ENCODE results near the gene NFYA.

NFYA gene

GRCh38 chr6:41097467-41098090 lies 24.8 kb downstream of the NFYA start:
- no peak overlapping the region for H3K27ac ChIP-seq (ENCODE audit: low read depth, low read length)
- TF ChIP-seq EZH2phosphoT487 (IDR thresholded peaks at IDR 0.05; ENCODE audit: borderline replicate concordance, low read length) = no peak
- TF ChIP-seq, protein P1, sequence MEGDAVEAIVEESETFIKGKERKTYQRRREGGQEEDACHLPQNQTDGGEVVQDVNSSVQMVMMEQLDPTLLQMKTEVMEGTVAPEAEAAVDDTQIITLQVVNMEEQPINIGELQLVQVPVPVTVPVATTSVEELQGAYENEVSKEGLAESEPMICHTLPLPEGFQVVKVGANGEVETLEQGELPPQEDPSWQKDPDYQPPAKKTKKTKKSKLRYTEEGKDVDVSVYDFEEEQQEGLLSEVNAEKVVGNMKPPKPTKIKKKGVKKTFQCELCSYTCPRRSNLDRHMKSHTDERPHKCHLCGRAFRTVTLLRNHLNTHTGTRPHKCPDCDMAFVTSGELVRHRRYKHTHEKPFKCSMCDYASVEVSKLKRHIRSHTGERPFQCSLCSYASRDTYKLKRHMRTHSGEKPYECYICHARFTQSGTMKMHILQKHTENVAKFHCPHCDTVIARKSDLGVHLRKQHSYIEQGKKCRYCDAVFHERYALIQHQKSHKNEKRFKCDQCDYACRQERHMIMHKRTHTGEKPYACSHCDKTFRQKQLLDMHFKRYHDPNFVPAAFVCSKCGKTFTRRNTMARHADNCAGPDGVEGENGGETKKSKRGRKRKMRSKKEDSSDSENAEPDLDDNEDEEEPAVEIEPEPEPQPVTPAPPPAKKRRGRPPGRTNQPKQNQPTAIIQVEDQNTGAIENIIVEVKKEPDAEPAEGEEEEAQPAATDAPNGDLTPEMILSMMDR (IDR thresholded peaks at IDR 0.05; ENCODE audit: low read depth, low read length, poor library complexity, severe bottlenecking) = no peak
- no peaks in the 10 kb centered on the region for H3K9me2 ChIP-seq (replicated peaks; ENCODE audit: control insufficient read depth, low read length)
- H3K4me1 ChIP-seq (ENCODE audit: control insufficient read depth, low read length) = no peaks in the 10 kb centered on the region
- H3K9me3 ChIP-seq (ENCODE audit: control insufficient read depth, insufficient read depth, low read length) = no peaks in the 10 kb centered on the region
- H3F3A ChIP-seq (ENCODE audit: control insufficient read depth, insufficient read depth) = no peaks in the 10 kb centered on the region
- no peak overlapping the region for H3K4me3 ChIP-seq (ENCODE audit: low read length)
- H4K20me1 ChIP-seq (ENCODE audit: control insufficient read depth, insufficient read depth, low read depth, low read length) = no peaks in the 10 kb centered on the region
- 0 out of 2 replicates have a peak, but pooled peaks cover 2% of the 10 kb centered on the region for H3K79me2 ChIP-seq (ENCODE audit: control insufficient read depth, low read length)
- no peaks in the 10 kb centered on the region for H3K27me3 ChIP-seq (ENCODE audit: control insufficient read depth, low read length)
- no peak overlapping the region for H3K4me2 ChIP-seq (ENCODE audit: low read length)
- peaks cover 82% of the 10 kb centered on the region for H3K36me3 ChIP-seq (ENCODE audit: control insufficient read depth, low read length)

GRCh38 chr6:41098366-41098765 lies 25.6 kb downstream of the NFYA start:
- H3K9me3 ChIP-seq (ENCODE audit: control insufficient read depth, insufficient read depth, low read length) = no peaks in the 10 kb centered on the region
- no peak for TF ChIP-seq EZH2phosphoT487 (IDR thresholded peaks at IDR 0.05; ENCODE audit: borderline replicate concordance, low read length)
- TF ChIP-seq, protein P1 (IDR thresholded peaks at IDR 0.05; ENCODE audit: low read depth, low read length, poor library complexity, severe bottlenecking) = no peak
- H3K79me2 ChIP-seq (ENCODE audit: control insufficient read depth, low read length) = 0 out of 2 replicates have a peak, but pooled peaks cover 2% of the 10 kb centered on the region
- no peaks in the 10 kb centered on the region for H3K27me3 ChIP-seq (ENCODE audit: control insufficient read depth, low read length)
- H3F3A ChIP-seq (ENCODE audit: control insufficient read depth, insufficient read depth) = peaks cover 2% of the 10 kb centered on the region; the same call in 1 of the 2 replicates
- peaks cover 74% of the 10 kb centered on the region for H3K36me3 ChIP-seq (ENCODE audit: control insufficient read depth, low read length)
- H3K4me3 ChIP-seq (ENCODE audit: low read length) = no peak overlapping the region
- no peaks in the 10 kb centered on the region for H3K4me1 ChIP-seq (ENCODE audit: control insufficient read depth, low read length)
- H3K4me2 ChIP-seq (ENCODE audit: low read length) = no peak overlapping the region
- no peak overlapping the region for H3K27ac ChIP-seq (ENCODE audit: low read depth, low read length)
- H4K20me1 ChIP-seq (ENCODE audit: control insufficient read depth, insufficient read depth, low read depth, low read length) = no peaks in the 10 kb centered on the region
- H3K9me2 ChIP-seq (replicated peaks; ENCODE audit: control insufficient read depth, low read length) = no peaks in the 10 kb centered on the region

DNA sequence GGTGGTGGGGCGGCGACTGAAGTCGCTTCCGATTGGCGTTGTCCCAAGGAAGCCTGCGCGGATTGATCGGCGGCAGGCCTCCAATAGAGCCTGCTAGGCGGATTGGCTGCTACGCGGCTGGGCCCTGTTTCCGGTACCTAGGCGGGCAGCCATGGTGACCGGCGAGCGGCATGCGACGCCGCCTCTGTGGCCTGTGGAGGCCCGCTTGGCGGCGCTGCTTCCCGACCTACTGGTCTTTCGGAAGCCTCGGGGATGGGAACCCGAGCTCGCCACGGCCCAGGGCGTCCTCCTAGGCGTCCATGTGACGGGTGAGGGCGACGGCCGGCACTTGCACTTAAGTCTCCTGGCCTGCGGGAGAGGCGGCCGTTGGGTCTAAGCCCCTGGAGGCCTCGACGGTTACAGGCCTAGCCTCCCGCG lies 28.1 kb downstream of the NFYA start:
- no peak overlapping the region for H3K27ac ChIP-seq (ENCODE audit: low read depth, low read length)
- H4K20me1 ChIP-seq (ENCODE audit: control insufficient read depth, insufficient read depth, low read depth, low read length) = no peaks in the 10 kb centered on the region
- H3K4me3 ChIP-seq (ENCODE audit: low read length) = no peak overlapping the region
- H3K4me1 ChIP-seq (ENCODE audit: control insufficient read depth, low read length) = no peaks in the 10 kb centered on the region
- H3K9me2 ChIP-seq (replicated peaks; ENCODE audit: control insufficient read depth, low read length) = no peaks in the 10 kb centered on the region
- peaks cover 2% of the 10 kb centered on the region; the same call in 1 of the 2 replicates for H3F3A ChIP-seq (ENCODE audit: control insufficient read depth, insufficient read depth)
- H3K36me3 ChIP-seq (ENCODE audit: control insufficient read depth, low read length) = peaks cover 49% of the 10 kb centered on the region
- H3K4me2 ChIP-seq (ENCODE audit: low read length) = no peak overlapping the region
- no peaks in the 10 kb centered on the region for H3K9me3 ChIP-seq (ENCODE audit: control insufficient read depth, insufficient read depth, low read length)
- no peak for TF ChIP-seq EZH2phosphoT487 (IDR thresholded peaks at IDR 0.05; ENCODE audit: borderline replicate concordance, low read length)
- TF ChIP-seq, protein P1 (IDR thresholded peaks at IDR 0.05; ENCODE audit: low read depth, low read length, poor library complexity, severe bottlenecking) = no peak
- no peaks in the 10 kb centered on the region for H3K27me3 ChIP-seq (ENCODE audit: control insufficient read depth, low read length)
- H3K79me2 ChIP-seq (ENCODE audit: control insufficient read depth, low read length) = 0 out of 2 replicates have a peak, but pooled peaks cover 2% of the 10 kb centered on the region
